Keratinocyte (primary cell): ENCODE data around the gene LMBR1.

Experiments used
- CTCF ChIP-seq, 3 experiments: IDR thresholded peaks in 1 of 3; conservative IDR thresholded peaks in 1 of 3; optimal IDR thresholded peaks in 1 of 3; 2 replicates in 2 of 3; 3 replicates in 1 of 3; pipeline versions ENCODE3 to v1.5.1; 2011; ENCODE audit warnings: low read length in 3 of 3, mild to moderate bottlenecking in 3 of 3, moderate library complexity in 2 of 3, control low read depth in 1 of 3, inconsistent platforms in 1 of 3; ENCODE audit not compliant: insufficient read depth in 2 of 3; ENCODE audit errors: extremely low read depth in 1 of 3
- EZH2 ChIP-seq: IDR thresholded peaks from one replicate; pipeline ENCODE4 v1.6.1; 2012; ENCODE audit warnings: inconsistent platforms, mild to moderate bottlenecking, low read length, moderate library complexity

GRCh38 chr7:156818133-156818532 is 74.8 kb downstream of the LMBR1 start:
- TF ChIP-seq CTCF (optimal IDR thresholded peaks at IDR 0.05 in 1 of 3, IDR thresholded peaks at IDR 0.05 in 1 of 3, conservative IDR thresholded peaks at IDR 0.05 in 1 of 3; ENCODE audit: extremely low read depth in 1 of 3, insufficient read depth in 2 of 3, low read length in 3 of 3) (no peak), EZH2 (no peak)
